ELF-1 (cell line): ENCODE data around the gene DSE.
A peak's percentile ranks its signal among the peaks of the same experiment; 100 is the strongest.

ENCODE experiments used
- DNase-seq: peaks from one replicate; pipeline ENCODE4 v3.0.0-alpha.2; 2016; ENCODE audit warnings: low read depth, low spot score

DSE gene

GRCh38 chr6:116362276-116362675 is 8.5 kb upstream of the DSE start:
- no peak for DNase-seq

- DNase-seq, result no peak
These were observed 7.0 kb upstream of the DSE start for GRCh38 chr6:116363759-116364158.

GRCh38 chr6:116364321-116364720 is 6.4 kb upstream of the DSE start:
- DNase-seq, result no peak

- no peak for DNase-seq
These were observed 5.0 kb upstream of the DSE start for GRCh38 chr6:116365743-116366142.

- no peak for DNase-seq
These were observed 3.9 kb upstream of the DSE start for GRCh38 chr6:116366740-116367275.

GRCh38 chr6:116369540-116369939 is 1.2 kb upstream of the DSE start:
- no peak for DNase-seq

GRCh38 chr6:116369964-116370759 is 585 bp upstream of the DSE start:
- peak; percentile 43 for DNase-seq

GRCh38 chr6:116371120-116371917 is 572 bp downstream of the DSE start:
- DNase-seq, result peak; percentile 91

- DNase-seq, result no peak
These were observed 1.1 kb downstream of the DSE start for GRCh38 chr6:116371918-116372209.

- DNase-seq, result no peak
These were observed 2.6 kb downstream of the DSE start for GRCh38 chr6:116373300-116373699.

- DNase-seq, result no peak
These were observed 3.2 kb downstream of the DSE start for GRCh38 chr6:116373940-116374339.

- no peak for DNase-seq
These were observed 3.8 kb downstream of the DSE start for GRCh38 chr6:116374586-116374985.

GRCh38 chr6:116375262-116375661 is 4.5 kb downstream of the DSE start:
- DNase-seq, result no peak

- no peak for DNase-seq
These were observed 5.4 kb downstream of the DSE start for GRCh38 chr6:116376149-116376548.

GRCh38 chr6:116379764-116380163 is 9.0 kb downstream of the DSE start:
- no peak for DNase-seq

GRCh38 chr6:116380346-116380745 is 9.6 kb downstream of the DSE start:
- DNase-seq, result no peak

GRCh38 chr6:116381000-116381399 is 10.3 kb downstream of the DSE start:
- DNase-seq, result no peak

GRCh38 chr6:116382587-116382986 is 11.8 kb downstream of the DSE start:
- no peak for DNase-seq

- no peak for DNase-seq
These were observed 14.1 kb downstream of the DSE start for GRCh38 chr6:116384727-116385458.

GRCh38 chr6:116385459-116385802 is 14.7 kb downstream of the DSE start:
- DNase-seq, result no peak

- DNase-seq, result no peak
These were observed 15.2 kb downstream of the DSE start for GRCh38 chr6:116385921-116386320.

GRCh38 chr6:116386581-116387299 is 16.0 kb downstream of the DSE start:
- no peak for DNase-seq
